Measurements from ENCODE around the gene SLC25A22.

Gene SLC25A22

DNA sequence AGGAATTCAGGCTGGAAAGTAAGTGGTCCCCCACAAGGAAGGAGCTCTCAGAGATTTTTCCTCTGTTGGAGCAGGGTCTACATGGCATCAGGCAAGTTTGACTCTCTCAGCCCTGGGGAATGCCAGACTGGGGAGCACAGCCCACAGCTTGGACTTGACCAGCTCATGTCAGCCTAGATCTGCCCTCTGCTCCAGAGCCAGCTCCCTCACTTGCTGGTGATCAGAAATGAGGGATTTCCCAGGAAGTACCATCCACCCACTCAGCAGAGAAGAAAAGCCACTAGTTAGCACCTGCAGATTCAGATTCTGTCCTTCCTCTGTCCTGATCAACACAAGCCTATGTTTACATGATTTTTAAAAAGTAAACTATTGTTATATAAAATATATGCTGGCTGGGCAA, 37.8 kb downstream of the SLC25A22 start:
- TF ChIP-seq EGR1 (IDR thresholded peaks at IDR 0.05) = no peak
- no peak for TF ChIP-seq TCF12 (IDR thresholded peaks at IDR 0.05; ENCODE audit: low read depth)
- TF ChIP-seq YY1 (IDR thresholded peaks at IDR 0.05; ENCODE audit: low read depth) = no peak
- TF ChIP-seq RAD21 (IDR thresholded peaks at IDR 0.05; ENCODE audit: low read depth) = no peak
- no peak for TF ChIP-seq NFIC (IDR thresholded peaks at IDR 0.05)
- TF ChIP-seq, protein P1, sequence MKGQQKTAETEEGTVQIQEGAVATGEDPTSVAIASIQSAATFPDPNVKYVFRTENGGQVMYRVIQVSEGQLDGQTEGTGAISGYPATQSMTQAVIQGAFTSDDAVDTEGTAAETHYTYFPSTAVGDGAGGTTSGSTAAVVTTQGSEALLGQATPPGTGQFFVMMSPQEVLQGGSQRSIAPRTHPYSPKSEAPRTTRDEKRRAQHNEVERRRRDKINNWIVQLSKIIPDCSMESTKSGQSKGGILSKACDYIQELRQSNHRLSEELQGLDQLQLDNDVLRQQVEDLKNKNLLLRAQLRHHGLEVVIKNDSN (IDR thresholded peaks at IDR 0.05) = no peak
- no peak for TF ChIP-seq TAF1 (IDR thresholded peaks at IDR 0.05; ENCODE audit: low read depth)
- TF ChIP-seq ZBTB7A (IDR thresholded peaks at IDR 0.05; ENCODE audit: low read depth) = no peak
- no peak for TF ChIP-seq EP300 (IDR thresholded peaks at IDR 0.05; ENCODE audit: borderline replicate concordance)
- no peak for TF ChIP-seq TEAD4 (IDR thresholded peaks at IDR 0.05)
- TF ChIP-seq FOXM1 (IDR thresholded peaks at IDR 0.05; ENCODE audit: borderline replicate concordance, low read depth) = no peak
- TF ChIP-seq CREB1 (IDR thresholded peaks at IDR 0.05; ENCODE audit: low read depth) = no peak
- TF ChIP-seq, protein P2, sequence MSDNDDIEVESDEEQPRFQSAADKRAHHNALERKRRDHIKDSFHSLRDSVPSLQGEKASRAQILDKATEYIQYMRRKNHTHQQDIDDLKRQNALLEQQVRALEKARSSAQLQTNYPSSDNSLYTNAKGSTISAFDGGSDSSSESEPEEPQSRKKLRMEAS (IDR thresholded peaks at IDR 0.05) = no peak
- TF ChIP-seq, protein P3, sequence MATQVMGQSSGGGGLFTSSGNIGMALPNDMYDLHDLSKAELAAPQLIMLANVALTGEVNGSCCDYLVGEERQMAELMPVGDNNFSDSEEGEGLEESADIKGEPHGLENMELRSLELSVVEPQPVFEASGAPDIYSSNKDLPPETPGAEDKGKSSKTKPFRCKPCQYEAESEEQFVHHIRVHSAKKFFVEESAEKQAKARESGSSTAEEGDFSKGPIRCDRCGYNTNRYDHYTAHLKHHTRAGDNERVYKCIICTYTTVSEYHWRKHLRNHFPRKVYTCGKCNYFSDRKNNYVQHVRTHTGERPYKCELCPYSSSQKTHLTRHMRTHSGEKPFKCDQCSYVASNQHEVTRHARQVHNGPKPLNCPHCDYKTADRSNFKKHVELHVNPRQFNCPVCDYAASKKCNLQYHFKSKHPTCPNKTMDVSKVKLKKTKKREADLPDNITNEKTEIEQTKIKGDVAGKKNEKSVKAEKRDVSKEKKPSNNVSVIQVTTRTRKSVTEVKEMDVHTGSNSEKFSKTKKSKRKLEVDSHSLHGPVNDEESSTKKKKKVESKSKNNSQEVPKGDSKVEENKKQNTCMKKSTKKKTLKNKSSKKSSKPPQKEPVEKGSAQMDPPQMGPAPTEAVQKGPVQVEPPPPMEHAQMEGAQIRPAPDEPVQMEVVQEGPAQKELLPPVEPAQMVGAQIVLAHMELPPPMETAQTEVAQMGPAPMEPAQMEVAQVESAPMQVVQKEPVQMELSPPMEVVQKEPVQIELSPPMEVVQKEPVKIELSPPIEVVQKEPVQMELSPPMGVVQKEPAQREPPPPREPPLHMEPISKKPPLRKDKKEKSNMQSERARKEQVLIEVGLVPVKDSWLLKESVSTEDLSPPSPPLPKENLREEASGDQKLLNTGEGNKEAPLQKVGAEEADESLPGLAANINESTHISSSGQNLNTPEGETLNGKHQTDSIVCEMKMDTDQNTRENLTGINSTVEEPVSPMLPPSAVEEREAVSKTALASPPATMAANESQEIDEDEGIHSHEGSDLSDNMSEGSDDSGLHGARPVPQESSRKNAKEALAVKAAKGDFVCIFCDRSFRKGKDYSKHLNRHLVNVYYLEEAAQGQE (IDR thresholded peaks at IDR 0.05; ENCODE audit: low read depth) = no peak

DNA sequence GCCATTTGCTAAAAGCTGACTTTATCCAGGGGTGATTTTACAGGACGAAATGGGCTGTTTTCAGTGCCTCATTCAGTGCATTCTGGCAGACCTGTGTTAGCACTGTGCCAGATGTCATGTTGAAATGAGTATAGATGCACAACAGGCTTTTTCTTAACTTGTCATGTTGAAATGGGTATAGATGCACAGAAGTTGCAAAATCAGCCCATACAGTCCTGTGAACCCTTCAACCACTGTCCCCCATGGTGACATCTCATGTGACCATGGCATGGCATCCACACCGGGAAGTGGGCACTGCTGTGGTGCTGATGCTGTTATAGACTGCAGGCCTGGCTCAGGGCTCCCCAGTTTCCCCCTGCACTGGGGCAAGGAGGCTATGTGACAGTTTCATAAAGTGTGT, 48.4 kb downstream of the SLC25A22 start:
- no peak for TF ChIP-seq RAD21 (IDR thresholded peaks at IDR 0.05; ENCODE audit: low read depth)
- no peak for TF ChIP-seq ZBTB7A (IDR thresholded peaks at IDR 0.05; ENCODE audit: low read depth)
- TF ChIP-seq, protein P3 (IDR thresholded peaks at IDR 0.05; ENCODE audit: low read depth) = no peak
- no peak for TF ChIP-seq TAF1 (IDR thresholded peaks at IDR 0.05; ENCODE audit: low read depth)
- TF ChIP-seq TCF12 (IDR thresholded peaks at IDR 0.05; ENCODE audit: low read depth) = no peak
- TF ChIP-seq, protein P1 (IDR thresholded peaks at IDR 0.05) = no peak
- no peak for TF ChIP-seq CEBPB (IDR thresholded peaks at IDR 0.05)
- TF ChIP-seq EP300 (IDR thresholded peaks at IDR 0.05; ENCODE audit: borderline replicate concordance) = no peak
- TF ChIP-seq NFIC (IDR thresholded peaks at IDR 0.05) = no peak
- TF ChIP-seq CREB1 (IDR thresholded peaks at IDR 0.05; ENCODE audit: low read depth) = no peak
- TF ChIP-seq FOXM1 (IDR thresholded peaks at IDR 0.05; ENCODE audit: borderline replicate concordance, low read depth) = no peak
- no peak for TF ChIP-seq TEAD4 (IDR thresholded peaks at IDR 0.05)
- TF ChIP-seq, protein P2 (IDR thresholded peaks at IDR 0.05) = no peak
- TF ChIP-seq EGR1 (IDR thresholded peaks at IDR 0.05) = no peak
- TF ChIP-seq YY1 (IDR thresholded peaks at IDR 0.05; ENCODE audit: low read depth) = no peak

DNA sequence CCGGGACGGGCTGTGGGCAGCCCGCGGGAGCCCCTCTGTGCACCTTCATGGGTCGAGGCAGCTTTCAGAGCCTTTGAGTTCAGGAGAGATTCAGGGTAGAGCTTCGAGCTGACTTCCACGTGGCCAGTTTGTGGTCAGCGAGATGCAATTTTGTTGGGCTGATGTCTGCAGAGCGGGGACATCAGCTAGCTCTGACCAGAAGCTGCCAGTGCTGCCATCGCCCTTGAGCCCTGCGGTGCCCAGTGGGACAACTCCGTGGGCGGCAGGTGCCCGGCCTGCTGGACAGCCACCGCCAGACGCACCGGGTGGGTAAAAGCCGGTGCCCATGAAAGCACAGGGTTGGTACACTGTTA, 50.1 kb downstream of the SLC25A22 start:
- TF ChIP-seq, protein P2 (IDR thresholded peaks at IDR 0.05) = peak; percentile 97
- TF ChIP-seq TAF1 (IDR thresholded peaks at IDR 0.05; ENCODE audit: low read depth) (no peak), RAD21 (IDR thresholded peaks at IDR 0.05; ENCODE audit: low read depth) (no peak), CREB1 (IDR thresholded peaks at IDR 0.05; ENCODE audit: low read depth) (no peak), TEAD4 (IDR thresholded peaks at IDR 0.05) (no peak), FOXM1 (IDR thresholded peaks at IDR 0.05; ENCODE audit: borderline replicate concordance, low read depth) (no peak), CEBPB (IDR thresholded peaks at IDR 0.05) (no peak), NFIC (IDR thresholded peaks at IDR 0.05) (no peak), EP300 (IDR thresholded peaks at IDR 0.05; ENCODE audit: borderline replicate concordance) (no peak), TCF12 (IDR thresholded peaks at IDR 0.05; ENCODE audit: low read depth) (no peak), EGR1 (IDR thresholded peaks at IDR 0.05) (no peak), ZBTB7A (IDR thresholded peaks at IDR 0.05; ENCODE audit: low read depth) (no peak), YY1 (IDR thresholded peaks at IDR 0.05; ENCODE audit: low read depth) (no peak)
- TF ChIP-seq, protein P1 (IDR thresholded peaks at IDR 0.05) = 0 out of 2 replicates have a peak, but pooled peaks have one; percentile 18
- TF ChIP-seq, protein P3 (IDR thresholded peaks at IDR 0.05; ENCODE audit: low read depth) = peak; percentile 36; the same call in 1 of the 2 replicates
